Activated effector memory CD4-positive, alpha-beta T cell treated with anti-CD3 and anti-CD28 coated beads, Interleukin-2, amount 50 U/mL, for 16 hours (primary cell): Measurements from ENCODE around the gene SEC14L5.
"Not testable (repeated sequence)": the region's sequence is repeated elsewhere in the genome, so short reads cannot be mapped to it uniquely, and the experiment has no call there.

Experiments
- DNase-seq: peaks from one replicate; pipeline ENCODE4 v3.0.0-alpha.2; 2020

SEC14L5 gene

DNA sequence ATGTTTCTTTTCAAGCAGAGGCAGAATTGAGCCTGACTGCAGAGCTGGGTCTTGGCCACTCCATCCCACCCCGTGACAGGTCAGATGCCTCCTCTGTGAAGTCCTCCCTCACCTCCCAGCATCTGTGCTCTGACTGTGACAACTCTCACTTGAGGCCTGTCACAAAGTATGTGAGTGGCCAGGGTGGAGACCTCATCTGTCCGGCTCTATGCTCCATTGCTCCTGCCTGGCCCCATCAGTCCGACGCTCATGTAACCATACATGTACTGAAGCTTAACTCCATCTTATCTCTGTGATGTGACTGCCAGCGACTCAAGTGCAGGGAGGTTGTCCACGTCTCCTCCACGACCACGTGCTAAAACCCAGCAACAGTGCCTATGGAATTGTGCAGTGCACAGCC is 24.7 kb upstream of the SEC14L5 start:
- DNase-seq: no peak

GRCh38 chr16:4933871-4934395 is 24.2 kb upstream of the SEC14L5 start:
- no peak for DNase-seq

- no peak for DNase-seq
Measured at GRCh38 chr16:4934591-4934990, 23.5 kb upstream of the SEC14L5 start.

DNA sequence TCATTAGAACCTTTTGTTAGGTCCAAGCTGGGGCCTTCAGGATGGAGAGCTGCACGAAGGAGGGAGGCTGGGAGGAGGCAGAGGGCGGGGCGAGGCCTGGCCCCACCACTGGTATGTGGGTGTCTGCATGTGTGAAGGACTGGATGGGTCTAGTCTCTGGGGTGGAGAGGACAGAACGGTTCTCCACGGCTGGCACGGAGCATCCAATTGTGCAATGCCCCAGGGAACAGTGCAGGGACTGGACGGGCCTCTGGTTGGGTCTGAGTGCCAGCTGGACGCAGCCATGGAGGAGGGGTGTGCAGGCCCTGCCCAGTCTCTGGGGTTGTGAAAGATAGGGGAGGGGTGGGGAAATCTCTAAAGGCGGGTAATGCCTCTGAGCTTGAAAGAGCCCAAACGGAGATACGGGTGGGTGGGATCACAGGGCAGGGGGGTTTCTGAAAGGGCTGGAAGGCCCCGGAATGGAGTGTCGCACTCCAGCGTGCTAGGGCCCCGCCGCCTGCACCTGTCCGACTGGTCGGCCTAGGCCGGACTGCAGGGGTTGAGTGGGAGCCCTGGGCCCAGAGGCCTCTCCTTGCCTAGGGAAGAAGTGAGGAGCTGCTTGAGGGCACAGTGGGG is 22.8 kb upstream of the SEC14L5 start:
- no peak for DNase-seq

DNA sequence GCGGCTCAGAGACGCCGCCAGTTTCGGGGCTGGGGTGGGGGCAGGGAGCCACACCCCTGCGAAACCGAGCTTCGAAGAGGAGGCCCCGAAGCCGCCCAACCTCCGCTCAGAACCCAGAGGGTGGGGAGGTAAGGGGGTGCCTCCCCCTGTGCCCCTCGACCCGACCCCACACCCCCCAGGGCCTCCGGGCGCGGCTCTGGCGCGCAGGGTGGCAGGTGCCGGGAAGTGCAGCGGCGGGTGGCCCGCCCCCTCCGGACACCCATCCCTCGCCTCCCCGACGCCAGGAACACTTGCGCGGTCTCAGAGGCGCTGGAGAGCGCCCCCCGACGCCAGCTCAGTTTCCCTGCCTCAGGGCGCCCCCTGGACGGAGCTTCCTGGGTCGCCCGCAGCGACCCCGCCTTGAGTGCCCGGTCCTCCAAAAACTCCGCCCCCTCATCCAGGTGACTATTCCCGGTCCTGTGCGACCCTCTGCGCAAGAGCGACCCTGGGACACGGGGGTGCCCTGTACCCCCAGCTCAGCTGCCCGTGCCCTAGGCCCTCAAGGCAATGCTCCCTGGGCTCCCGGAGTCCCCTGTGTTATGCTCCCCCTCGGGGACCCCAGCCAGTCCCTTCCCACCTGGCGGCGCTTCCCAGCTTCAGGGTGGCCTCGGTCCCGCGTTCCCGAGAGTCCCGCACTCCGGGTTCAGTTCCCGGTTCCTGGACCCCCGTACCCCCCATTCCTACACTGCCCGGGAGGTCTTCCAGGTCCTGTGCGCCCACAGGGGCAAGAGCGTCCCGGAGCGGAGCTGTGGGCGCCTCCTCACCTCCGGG is 21.7 kb upstream of the SEC14L5 start:
- no peak for DNase-seq

- DNase-seq: no peak
Measured at GRCh38 chr16:4936991-4937781, 20.9 kb upstream of the SEC14L5 start, which contains the start of gene PPL. PPL (minus strand) TSS chr16:4937148; CDS start chr16:4937045, 103 bp downstream.

- no peak for DNase-seq
Measured at GRCh38 chr16:4937782-4938682, 20.1 kb upstream of the SEC14L5 start.

DNA sequence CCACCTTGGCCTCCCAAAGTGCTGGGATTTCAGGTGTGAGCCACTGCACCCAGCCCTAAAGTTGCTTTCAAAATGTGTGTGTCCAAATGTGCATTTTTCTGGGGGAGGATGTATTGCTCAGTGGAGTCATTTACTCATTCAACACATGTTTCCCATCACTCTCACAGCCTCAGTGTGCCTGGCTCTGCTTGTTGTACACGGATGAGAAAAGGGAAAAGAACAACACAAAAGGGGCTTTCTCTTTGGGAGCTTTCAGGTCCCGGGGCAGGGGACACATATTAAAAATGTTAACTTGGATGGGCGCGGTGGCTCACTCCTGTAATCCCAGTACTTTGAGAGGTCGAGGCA is 19.5 kb upstream of the SEC14L5 start:
- no peak for DNase-seq

DNA sequence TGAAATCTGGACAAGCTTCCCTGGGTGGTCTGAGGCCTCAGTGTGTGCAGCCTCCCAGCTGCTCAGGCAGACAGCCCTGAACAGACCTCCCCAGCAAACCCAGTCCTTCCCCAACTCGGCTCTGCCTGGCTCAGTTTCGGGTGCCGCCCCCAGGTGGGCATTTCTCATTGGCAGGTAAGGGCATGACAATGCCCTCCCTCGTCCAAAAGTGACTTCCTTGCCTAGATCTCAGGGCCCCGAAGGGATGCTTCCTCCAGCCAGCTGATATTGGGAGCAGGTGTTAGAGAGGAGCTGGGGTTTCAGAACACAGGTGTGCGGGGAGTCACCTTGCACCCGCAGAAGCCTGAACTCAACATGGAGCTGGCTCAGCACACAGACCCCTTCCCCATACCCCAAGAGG is 17.4 kb upstream of the SEC14L5 start:
- DNase-seq: no peak

DNA sequence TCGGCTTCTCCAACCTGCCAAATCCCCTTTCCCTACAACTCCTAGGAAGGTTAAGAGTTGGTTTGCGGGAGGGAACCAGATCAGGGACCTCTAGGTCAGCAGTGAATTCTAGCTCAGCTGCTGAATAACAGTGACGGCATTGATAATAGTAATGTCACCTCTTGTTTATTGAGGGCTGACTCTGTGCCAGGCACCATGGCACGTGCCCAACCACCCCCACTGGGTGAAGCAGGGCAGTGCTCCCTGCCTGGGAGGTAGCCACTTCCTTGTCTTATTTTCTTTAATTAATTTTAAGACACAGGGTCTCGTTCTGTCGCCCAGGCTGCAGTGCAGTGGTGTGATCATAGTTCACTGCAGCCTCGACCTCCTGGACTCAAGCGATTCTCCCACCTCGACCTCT is 15.6 kb upstream of the SEC14L5 start:
- no peak for DNase-seq

GRCh38 chr16:4944333-4945281 is 13.5 kb upstream of the SEC14L5 start:
- no peak for DNase-seq

DNA sequence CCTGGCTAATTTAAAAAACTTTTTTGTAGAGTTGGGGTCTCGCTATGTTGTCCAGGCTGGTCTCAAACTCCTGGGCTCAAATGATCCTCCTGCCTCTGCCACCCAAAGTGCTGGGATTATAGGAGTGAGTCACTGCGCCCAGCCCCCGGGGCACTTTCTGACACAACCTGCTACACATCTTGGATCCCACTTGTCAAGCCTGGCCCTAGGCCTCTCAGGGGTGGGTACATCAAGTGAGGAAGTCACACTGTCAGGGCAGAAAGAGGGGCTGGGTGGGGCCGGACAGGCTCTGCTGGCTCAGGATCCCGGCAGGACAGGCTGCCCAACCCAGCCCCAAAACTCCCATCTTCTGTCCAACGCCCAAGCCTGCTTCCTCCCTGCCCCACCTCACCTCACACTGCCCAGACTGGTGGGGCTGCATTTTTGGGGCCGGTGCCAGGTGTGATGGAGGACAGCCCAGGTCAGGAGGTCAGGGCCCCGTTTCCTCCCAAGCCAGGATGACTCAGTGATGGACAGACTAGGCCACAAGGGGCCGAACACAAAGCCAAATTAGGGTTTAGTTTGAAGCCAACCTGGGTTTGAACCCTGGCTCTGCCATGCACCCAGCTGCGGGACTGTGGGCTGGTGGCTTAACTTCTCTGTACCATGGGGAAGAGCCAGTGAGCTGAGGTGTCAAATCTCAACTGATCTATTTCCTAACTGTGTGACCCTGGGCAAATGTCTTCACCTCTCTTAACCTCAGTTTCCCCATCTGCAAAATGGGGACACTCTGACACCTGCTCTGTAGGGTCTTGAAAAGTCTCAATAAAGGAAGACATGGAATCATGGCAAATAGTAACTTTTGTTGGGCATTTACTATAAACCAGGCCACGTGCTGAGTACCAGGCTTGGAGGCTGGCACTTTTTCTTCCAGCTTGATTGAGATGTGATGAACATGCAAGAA is 12.3 kb upstream of the SEC14L5 start:
- DNase-seq: no peak

- no peak for DNase-seq
Measured at GRCh38 chr16:4946917-4947316, 11.2 kb upstream of the SEC14L5 start.

GRCh38 chr16:4947722-4948503 is 10.2 kb upstream of the SEC14L5 start:
- no peak for DNase-seq

- no peak for DNase-seq
Measured at GRCh38 chr16:4948903-4949766, 9.0 kb upstream of the SEC14L5 start.

DNA sequence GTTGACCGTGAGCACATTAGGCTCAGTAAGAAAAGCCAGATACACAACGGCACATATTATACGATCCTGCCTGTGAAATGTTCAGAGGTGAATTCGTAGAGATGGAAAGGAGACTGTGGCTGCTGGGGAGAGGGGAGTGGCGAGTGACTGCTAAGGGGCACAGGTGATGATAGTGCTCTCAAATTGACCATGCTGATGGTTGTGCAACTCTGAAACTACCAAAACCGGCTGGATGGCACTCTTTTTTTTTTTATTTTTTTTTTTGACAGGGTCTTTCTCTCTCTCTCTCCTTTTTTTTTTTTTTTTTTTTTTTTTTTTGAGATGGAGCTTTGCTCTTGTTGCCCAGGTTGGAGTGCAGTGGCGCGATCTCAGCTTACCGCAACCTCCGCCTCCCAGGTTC is 8.1 kb upstream of the SEC14L5 start:
- DNase-seq: no peak

DNA sequence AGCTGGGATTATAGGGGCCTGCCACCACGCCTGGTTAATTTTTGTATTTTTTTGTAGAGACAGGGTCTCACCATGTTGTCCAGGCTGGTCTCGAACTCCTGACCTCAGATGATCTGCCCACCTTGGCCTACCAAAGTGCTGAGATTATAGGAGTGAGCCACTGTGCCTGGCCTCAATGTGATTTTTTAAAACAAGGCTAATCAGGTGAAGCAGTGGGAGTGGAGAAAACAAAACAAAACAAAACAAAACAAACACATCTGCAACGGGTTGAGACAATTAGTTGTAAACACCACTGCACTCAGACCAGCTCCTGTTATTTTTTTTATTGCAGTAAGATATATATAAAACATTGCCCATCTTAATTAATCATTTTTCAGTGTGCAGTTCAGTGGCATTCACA is 6.5 kb upstream of the SEC14L5 start:
- DNase-seq: not testable (repeated sequence)

DNA sequence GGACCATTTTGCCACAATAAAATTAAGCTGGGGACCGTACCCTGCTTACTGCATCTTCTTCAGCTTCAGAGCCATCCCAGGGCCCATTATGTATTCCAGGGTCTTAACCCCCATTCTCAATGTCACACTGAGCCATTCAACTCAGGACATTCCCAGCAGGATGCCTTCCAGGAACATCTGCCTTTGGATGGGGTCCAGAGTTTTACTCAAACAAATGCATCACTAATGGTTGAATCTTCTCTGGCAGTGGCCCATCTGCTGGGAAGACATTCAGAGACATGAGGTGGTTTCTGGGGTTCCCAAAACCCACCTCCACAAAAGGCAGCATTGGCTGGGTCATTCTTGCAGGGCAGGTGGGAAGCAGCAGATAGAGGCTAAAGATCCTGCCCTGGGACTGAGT is 3.4 kb upstream of the SEC14L5 start:
- no peak for DNase-seq

- DNase-seq: no peak
Measured at GRCh38 chr16:4957420-4957719, 760 bp upstream of the SEC14L5 start.
